ENCODE results near the gene CHSY1. TPM values are rescaled to one million over a fixed set of nuclear protein-coding genes. Genes with fewer than 3 reads are reported as not detected.

The CHSY1 gene
- total RNA-seq, 1 experiment from 2014 or later = 47.0 TPM

- Histone ChIP-seq H3K4me3 (ENCODE audit: low read depth, low read length, poor library complexity, severe bottlenecking) (peak overlapping the region; percentile 81), H3K27ac (ENCODE audit: low read depth, low read length, poor library complexity, severe bottlenecking) (peak overlapping the region; percentile 94), H3K27me3 (replicated peaks; ENCODE audit: insufficient read depth, low read depth, low read length, poor library complexity) (no peaks in the 10 kb centered on the region), H3K9me3 (ENCODE audit: low read depth, low read length, poor library complexity, severe bottlenecking) (no peaks in the 10 kb centered on the region), H3K36me3 (ENCODE audit: insufficient read depth, low read length, poor library complexity, severe bottlenecking) (peaks cover 15% of the 10 kb centered on the region), H3K4me1 (ENCODE audit: insufficient read depth, low read length, poor library complexity, severe bottlenecking) (peaks cover 12% of the 10 kb centered on the region)
- CTCF ChIA-PET = interaction anchor here (1.8 kb wide), 1 partner anchor 346 kb away, joined by 6 read pairs; no protein-coding TSS in a partner anchor
- TF ChIP-seq EZH2 (IDR thresholded peaks at IDR 0.05; ENCODE audit: borderline replicate concordance, low read depth, low read length, poor library complexity, severe bottlenecking) (no peak), CTCF (conservative IDR thresholded peaks at IDR 0.05; ENCODE audit: low read depth, low read length) (no peak)
- POLR2A ChIA-PET (ENCODE audit: low non-redundant PET) = no interaction called here
- DNase-seq (ENCODE audit: low spot score) = no peak
- BruUV-seq (replicated peaks) = TSS peak; percentile 76
- intact Hi-C loops (cut with micrococcal nuclease; ENCODE audit: unreplicated experiment) = loop anchor here (2.0 kb wide), 1 partner anchor 345 kb away; no protein-coding TSS in a partner anchor
Observed at GRCh38 chr15:101295607-101296161, 43.8 kb upstream of the CHSY1 start.

- peak; percentile 98 for DNase-seq (ENCODE audit: low spot score)
- CTCF ChIA-PET = interaction anchor here (0.6 to 1.8 kb wide), 2 partner anchors 19 to 347 kb away, joined by 3 to 6 read pairs; no protein-coding TSS in a partner anchor
- TF ChIP-seq CTCF (conservative IDR thresholded peaks at IDR 0.05; ENCODE audit: low read depth, low read length) (no peak), EZH2 (IDR thresholded peaks at IDR 0.05; ENCODE audit: borderline replicate concordance, low read depth, low read length, poor library complexity, severe bottlenecking) (no peak)
- Histone ChIP-seq H3K36me3 (ENCODE audit: insufficient read depth, low read length, poor library complexity, severe bottlenecking) (peaks cover 21% of the 10 kb centered on the region), H3K27me3 (replicated peaks; ENCODE audit: insufficient read depth, low read depth, low read length, poor library complexity) (no peaks in the 10 kb centered on the region), H3K9me3 (ENCODE audit: low read depth, low read length, poor library complexity, severe bottlenecking) (no peaks in the 10 kb centered on the region), H3K27ac (ENCODE audit: low read depth, low read length, poor library complexity, severe bottlenecking) (peak within 1 kb of the TSS; percentile 94), H3K4me1 (ENCODE audit: insufficient read depth, low read length, poor library complexity, severe bottlenecking) (peaks cover 12% of the 10 kb centered on the region), H3K4me3 (ENCODE audit: low read depth, low read length, poor library complexity, severe bottlenecking) (peak within 1 kb of the TSS; percentile 81)
- intact Hi-C loops (cut with micrococcal nuclease; ENCODE audit: unreplicated experiment) = loop anchor here (2.0 kb wide), 1 partner anchor 346 kb away; no protein-coding TSS in a partner anchor
- no TSS peak for BruUV-seq (replicated peaks)
- POLR2A ChIA-PET (ENCODE audit: low non-redundant PET) = no interaction called here
Observed at GRCh38 chr15:101294731-101295606, 43.1 kb upstream of the CHSY1 start, which contains the start of gene SNRPA1. SNRPA1 (minus strand) TSS chr15:101295248; CDS start chr15:101295178, 70 bp downstream.

- intact Hi-C loops (cut with micrococcal nuclease; ENCODE audit: unreplicated experiment) = no loop called here
- Histone ChIP-seq H3K27me3 (replicated peaks; ENCODE audit: insufficient read depth, low read depth, low read length, poor library complexity) (no peaks in the 10 kb centered on the region), H3K4me3 (ENCODE audit: low read depth, low read length, poor library complexity, severe bottlenecking) (peak overlapping the region; percentile 81), H3K4me1 (ENCODE audit: insufficient read depth, low read length, poor library complexity, severe bottlenecking) (peaks cover 12% of the 10 kb centered on the region), H3K36me3 (ENCODE audit: insufficient read depth, low read length, poor library complexity, severe bottlenecking) (peaks cover 36% of the 10 kb centered on the region), H3K27ac (ENCODE audit: low read depth, low read length, poor library complexity, severe bottlenecking) (peak overlapping the region; percentile 94), H3K9me3 (ENCODE audit: low read depth, low read length, poor library complexity, severe bottlenecking) (no peaks in the 10 kb centered on the region)
- BruUV-seq (replicated peaks) = TSS peak; percentile 35
- DNase-seq (ENCODE audit: low spot score) = no peak
- CTCF ChIA-PET = no interaction called here
- TF ChIP-seq CTCF (conservative IDR thresholded peaks at IDR 0.05; ENCODE audit: low read depth, low read length) = no peak
- TF ChIP-seq EZH2 (IDR thresholded peaks at IDR 0.05; ENCODE audit: borderline replicate concordance, low read depth, low read length, poor library complexity, severe bottlenecking) = no peak
- POLR2A ChIA-PET (ENCODE audit: low non-redundant PET) = no interaction called here
Observed at GRCh38 chr15:101293122-101293521, 41.3 kb upstream of the CHSY1 start.
